K562 treated with DMSO at 1 percent for 4 hours (cell line): ENCODE measurements around the gene CCDC32. TPM values are rescaled to one million over a fixed set of nuclear protein-coding genes. Genes with fewer than 3 reads are reported as not detected.

Experiments used
- total RNA-seq: library from RNA; unstranded; fragments of 300-600 nt; gene quantifications from 2 replicates; pipeline ENCODE4 v1.2.3, GENCODE V29; 2022; ENCODE audit not compliant: insufficient read depth

Gene CCDC32, protein sequence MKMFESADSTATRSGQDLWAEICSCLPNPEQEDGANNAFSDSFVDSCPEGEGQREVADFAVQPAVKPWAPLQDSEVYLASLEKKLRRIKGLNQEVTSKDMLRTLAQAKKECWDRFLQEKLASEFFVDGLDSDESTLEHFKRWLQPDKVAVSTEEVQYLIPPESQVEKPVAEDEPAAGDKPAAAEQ
- total RNA-seq: 17.2 and 26.3 TPM in 2 replicates

DNA sequence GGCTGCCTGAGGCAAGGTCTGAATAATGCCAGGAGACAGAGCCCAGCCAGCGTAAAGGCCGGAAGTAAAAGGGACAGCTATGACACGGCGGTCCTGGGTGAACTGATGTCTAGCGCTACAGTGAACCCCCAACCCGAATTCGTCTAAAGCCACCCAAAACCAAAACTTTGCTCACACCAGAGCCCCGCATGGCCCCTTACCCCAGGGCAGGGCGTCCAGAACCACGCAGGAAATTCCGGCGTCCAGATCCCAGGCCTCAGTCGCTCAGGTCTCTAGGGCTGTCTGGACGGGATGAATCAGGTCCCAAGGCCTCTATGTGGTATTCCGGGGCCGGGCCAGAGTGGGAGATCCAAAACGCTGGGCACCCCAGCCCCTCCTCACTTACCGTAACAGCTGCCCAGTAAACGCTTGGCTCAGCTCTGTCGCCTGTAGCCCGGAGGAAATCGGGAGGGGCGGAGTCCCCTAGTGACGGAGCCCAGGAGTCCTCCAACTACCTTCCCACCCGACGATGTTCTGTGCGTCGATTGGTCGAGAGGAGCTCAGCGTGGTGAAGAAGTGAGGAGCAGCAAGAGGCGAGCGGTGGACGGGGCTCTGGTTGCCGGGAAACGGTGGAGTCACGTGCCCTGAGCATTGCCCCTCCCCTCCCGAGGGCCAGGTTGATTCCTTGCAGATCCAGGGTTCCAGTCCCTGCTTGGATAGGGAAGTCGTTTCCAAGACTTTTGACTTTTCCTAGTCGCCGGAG lies at the start of gene CCDC32:
CCDC32 (minus strand) TSS at position 452 of the 742 bp plus-strand sequence. CDS start 2,027 bp downstream, outside the sequence.

GRCh38 chr15:40593588-40594428 lies 29.0 kb upstream of the CCDC32 start, which contains the start of gene KNL1:
KNL1 (plus strand) TSS chr15:40594249; CDS start chr15:40602932, 8,683 bp downstream.

DNA sequence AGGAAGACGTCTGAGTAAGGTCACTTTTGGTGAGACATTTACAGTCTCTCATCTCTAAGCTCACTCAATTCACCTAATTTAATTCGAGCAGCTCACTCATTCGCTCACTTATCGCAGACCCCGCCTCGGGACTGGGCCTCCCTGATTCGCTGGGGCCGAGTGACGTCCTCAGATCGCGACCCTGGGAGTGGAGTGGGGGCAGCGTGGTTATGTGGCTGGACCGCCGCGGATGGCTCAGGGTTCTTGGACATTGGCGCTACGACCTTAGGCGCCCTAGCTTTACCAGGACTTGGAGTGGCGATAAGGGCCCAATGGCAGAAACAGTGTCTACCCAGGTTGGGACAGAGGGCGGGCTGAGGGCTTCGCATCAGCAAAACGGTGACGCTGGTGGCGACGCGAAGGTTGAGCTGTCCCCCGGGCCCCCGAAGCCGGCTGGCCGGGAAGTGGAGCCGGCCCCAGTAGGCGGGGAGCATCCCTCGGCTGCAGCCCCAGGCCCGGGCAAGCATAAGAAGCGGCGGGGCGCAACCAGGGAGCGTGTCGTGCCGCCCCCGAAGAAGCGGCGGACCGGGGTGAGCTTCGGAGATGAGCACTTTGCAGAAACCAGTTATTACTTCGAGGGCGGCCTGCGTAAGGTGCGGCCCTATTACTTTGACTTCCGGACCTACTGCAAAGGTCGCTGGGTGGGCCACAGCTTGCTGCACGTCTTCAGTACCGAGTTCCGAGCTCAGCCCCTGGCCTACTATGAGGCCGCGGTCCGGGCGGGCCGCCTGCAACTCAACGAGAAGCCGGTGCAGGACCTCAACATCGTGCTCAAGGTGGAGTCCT lies 4.5 kb upstream of the CCDC32 start, which contains the start of gene RPUSD2:
RPUSD2 (plus strand) TSS at position 171 of the 825 bp plus-strand sequence; CDS start at position 210, 39 bp downstream.

Other genes starting within 250 kb of the CCDC32 start
- 17.2 and 18.2 TPM in 2 replicates for gene INAFM2, start 241.3 kb downstream of the CCDC32 start, total RNA-seq
- 0.57 TPM in 1 of 2 replicates, not detected in the other for gene CCDC9B, start 224.1 kb downstream of the CCDC32 start, total RNA-seq
- not detected in 2 replicates for gene PHGR1, start 214.0 kb downstream of the CCDC32 start, total RNA-seq
- gene DISP2, start 206.8 kb downstream of the CCDC32 start, total RNA-seq: not detected in 2 replicates
- 14.9 and 20.8 TPM in 2 replicates for gene KNSTRN, start 182.3 kb downstream of the CCDC32 start, total RNA-seq
- 1.9 and 3.5 TPM in 2 replicates for gene IVD, start 159.2 kb downstream of the CCDC32 start, total RNA-seq
- 16.6 and 25.0 TPM in 2 replicates for gene BAHD1, start 124.1 kb downstream of the CCDC32 start, total RNA-seq
- gene CHST14, start 94.1 kb downstream of the CCDC32 start, total RNA-seq: 10.2 and 12.4 TPM in 2 replicates
- 9.7 and 9.8 TPM in 2 replicates for gene RPUSD2, start 4.3 kb upstream of the CCDC32 start, total RNA-seq
- 19.5 and 20.2 TPM in 2 replicates for gene KNL1, start 29.2 kb upstream of the CCDC32 start, total RNA-seq
- 37.2 and 40.7 TPM in 2 replicates for gene RAD51, start 130.1 kb upstream of the CCDC32 start, total RNA-seq
- gene RMDN3, start 190.2 kb upstream of the CCDC32 start, total RNA-seq: 36.0 and 37.0 TPM in 2 replicates
- gene GCHFR, start 199.0 kb upstream of the CCDC32 start, total RNA-seq: 54.7 and 68.4 TPM in 2 replicates
- 4.8 and 6.5 TPM in 2 replicates for gene C15orf62, start 204.9 kb upstream of the CCDC32 start, total RNA-seq
- 34.3 and 39.0 TPM in 2 replicates for gene ZFYVE19, start 242.0 kb upstream of the CCDC32 start, total RNA-seq
- 6.8 and 16.4 TPM in 2 replicates for gene DNAJC17, start 242.4 kb upstream of the CCDC32 start, total RNA-seq